HepG2 (cell line): ENCODE data around the gene IQSEC1. TPM values are rescaled to one million over a fixed set of nuclear protein-coding genes. Genes with fewer than 3 reads are reported as not detected.

Experiments used
- ATM ChIP-seq: fragments of 450-650 bp; IDR thresholded peaks from 2 replicates; pipeline ENCODE4 v1.7.1; 2017; ENCODE audit warnings: mild to moderate bottlenecking, borderline replicate concordance
- EEA1 ChIP-seq: sonication (generic); formaldehyde crosslinking; IDR thresholded peaks from 2 replicates; pipeline ENCODE4 v1.5.1; 2020; ENCODE audit warnings: mild to moderate bottlenecking, missing genetic modification reagents, borderline replicate concordance
- FOSL1 ChIP-seq: sonication (generic); formaldehyde crosslinking; IDR thresholded peaks from 2 replicates; pipeline ENCODE4 v1.9.0; 2021; ENCODE audit warnings: missing genetic modification reagents, borderline replicate concordance
- MATR3 ChIP-seq: sonication (generic); formaldehyde crosslinking; IDR thresholded peaks from 2 replicates; pipeline ENCODE4 v1.4.0; 2020; ENCODE audit warnings: missing genetic modification reagents
- MTF2 ChIP-seq: sonication (generic); formaldehyde crosslinking; IDR thresholded peaks from 2 replicates; pipeline ENCODE4 v1.5.0; 2020; ENCODE audit warnings: missing genetic modification reagents, borderline replicate concordance
- NPAS2 ChIP-seq: sonication (generic); formaldehyde crosslinking; IDR thresholded peaks from 2 replicates; pipeline ENCODE4 v1.8.0; 2022; ENCODE audit warnings: mild to moderate bottlenecking, missing genetic modification reagents, borderline replicate concordance
- PTBP1 ChIP-seq: fragments of 200-400 bp; formaldehyde crosslinking; IDR thresholded peaks from 2 replicates; pipeline ENCODE4 v1.6.1; 2018; ENCODE audit warnings: low read length, low read depth; ENCODE audit not compliant: poor library complexity, severe bottlenecking
- RARG ChIP-seq: sonication (generic); formaldehyde crosslinking; IDR thresholded peaks from 2 replicates; pipeline ENCODE4 v1.4.0; 2020; ENCODE audit warnings: low read depth, mild to moderate bottlenecking, missing genetic modification reagents
- RFX5 ChIP-seq: IDR thresholded peaks from 2 replicates; pipeline ENCODE4 v1.6.1; 2011; ENCODE audit warnings: low read depth, low read length, improper control_type of control experiment
- SIN3B ChIP-seq: fragments of 150-350 bp; IDR thresholded peaks from 2 replicates; pipeline ENCODE4 v1.6.1; 2014; ENCODE audit warnings: low read length
- SMAD9 ChIP-seq: sonication (generic); formaldehyde crosslinking; IDR thresholded peaks from 2 replicates; pipeline ENCODE4 v1.5.1; 2020; ENCODE audit warnings: mild to moderate bottlenecking, missing genetic modification reagents
- TCF7 ChIP-seq: sonication (generic); IDR thresholded peaks from 2 replicates; pipeline ENCODE4 v1.6.1; 2016; ENCODE audit warnings: antibody characterized with exemption, low read depth
- TRIM22 ChIP-seq: fragments of 450-650 bp; IDR thresholded peaks from 2 replicates; pipeline ENCODE4 v1.6.1; 2017
- ZFP36 ChIP-seq: fragments of 150-350 bp; IDR thresholded peaks from 2 replicates; pipeline ENCODE4 v1.6.1; 2018; ENCODE audit warnings: borderline replicate concordance, low read length, low read depth; ENCODE audit not compliant: partially characterized antibody
- ZFP90 ChIP-seq: sonication (generic); formaldehyde crosslinking; IDR thresholded peaks from 2 replicates; pipeline ENCODE4 v1.8.0; 2022; ENCODE audit warnings: missing genetic modification reagents, mild to moderate bottlenecking, inconsistent platforms, borderline replicate concordance
- ZNF274 ChIP-seq: sonication (generic); formaldehyde crosslinking; IDR thresholded peaks from 2 replicates; pipeline ENCODE4 v1.5.1; 2020; ENCODE audit warnings: mild to moderate bottlenecking, missing genetic modification reagents
- ZNF317 ChIP-seq: sonication (generic); formaldehyde crosslinking; IDR thresholded peaks from 2 replicates; pipeline ENCODE4 v1.5.0; 2020; ENCODE audit warnings: mild to moderate bottlenecking, missing genetic modification reagents
- polyA plus RNA-seq, 8 experiments: library from polyadenylated mRNA; depleted of rRNA in 3 of 8; stranded (reverse) in 7 of 8; unstranded in 1 of 8; fragments of >200 nt; fragmentation: Illumina TruSeq in 4 of 8; extraction: Trizol in 4 of 8; gene quantifications; 2 replicates each; pipeline versions ENCODE4 v1.2.1 to v1.2.3, GENCODE V29; 2011 to 2016; ENCODE audit warnings: low read depth in 4 of 8, missing spikeins in 1 of 8, mixed read lengths in 1 of 8; ENCODE audit not compliant: insufficient read depth in 1 of 8
- total RNA-seq, 5 experiments: library from RNA; depleted of rRNA; stranded (reverse); fragments of >200 nt; fragmentation: Illumina TruSeq; extraction: Trizol; gene quantifications; 2 replicates each; pipeline ENCODE4 v1.2.3, GENCODE V29; 2016; ENCODE audit warnings: low read depth in 1 of 5
- TF ChIP-seq, protein P1 (sequence below): sonication (generic); formaldehyde crosslinking; IDR thresholded peaks from 2 replicates; pipeline ENCODE4 v1.8.0; 2022; ENCODE audit warnings: mild to moderate bottlenecking, missing genetic modification reagents, borderline replicate concordance
- TF ChIP-seq, protein P2 (sequence below): sonication (generic); formaldehyde crosslinking; IDR thresholded peaks from 2 replicates; pipeline ENCODE4 v1.4.0; 2020; ENCODE audit warnings: missing genetic modification reagents
- TF ChIP-seq, protein P3 (sequence below), 2 experiments: sonication (generic) in 1 of 2; formaldehyde crosslinking in 1 of 2; IDR thresholded peaks; 2 replicates each; pipeline versions ENCODE4 v1.4.0 to v1.6.1; 2018 to 2020; ENCODE audit warnings: missing genetic modification reagents in 2 of 2, borderline replicate concordance in 1 of 2, low read depth in 1 of 2, mild to moderate bottlenecking in 1 of 2, missing biosample characterization in 1 of 2
- TF ChIP-seq, protein P4 (sequence below): sonication (generic); formaldehyde crosslinking; conservative IDR thresholded peaks from 2 replicates; pipeline ENCODE4 v1.5.0; 2020; ENCODE audit warnings: missing genetic modification reagents

The IQSEC1 gene
- total and polyA plus RNA-seq, 2 of the 13 experiments (the other 11 are each of a cell fraction or from before 2014, with no cell fraction given), result 17.4 to 20.2 TPM

DNA sequence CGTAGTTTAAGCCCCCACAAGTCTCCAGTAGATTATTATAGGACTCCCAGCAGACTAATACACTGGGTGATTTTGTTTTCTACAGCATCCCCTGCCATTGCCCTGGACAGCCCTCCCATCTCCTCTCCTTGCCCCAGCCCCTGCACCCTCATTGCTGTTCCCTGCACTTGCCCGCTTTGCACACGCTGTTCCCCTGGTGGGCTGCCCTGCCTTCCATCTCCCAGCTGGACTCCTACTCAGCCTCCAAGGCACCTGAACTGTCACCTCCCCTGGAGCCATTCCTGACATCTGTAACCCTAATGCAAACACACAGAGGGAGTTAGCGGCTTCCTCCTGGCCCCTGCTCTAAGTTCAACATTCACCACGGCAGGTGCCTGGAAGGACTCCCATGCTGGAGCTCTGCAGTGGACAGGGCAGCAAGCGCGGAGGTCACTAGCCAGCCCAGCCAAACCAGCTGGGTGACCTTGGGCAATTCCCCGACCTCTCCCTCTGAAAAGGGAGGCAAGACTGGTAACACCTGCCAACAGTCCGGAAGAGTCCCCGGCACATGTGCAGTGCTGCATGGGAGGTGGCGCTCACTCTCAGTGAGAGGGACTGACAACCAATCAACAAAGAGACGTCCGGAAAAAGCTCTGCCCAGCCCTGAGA is 38.8 kb upstream of the IQSEC1 start (continued):
- TF ChIP-seq, protein P1, sequence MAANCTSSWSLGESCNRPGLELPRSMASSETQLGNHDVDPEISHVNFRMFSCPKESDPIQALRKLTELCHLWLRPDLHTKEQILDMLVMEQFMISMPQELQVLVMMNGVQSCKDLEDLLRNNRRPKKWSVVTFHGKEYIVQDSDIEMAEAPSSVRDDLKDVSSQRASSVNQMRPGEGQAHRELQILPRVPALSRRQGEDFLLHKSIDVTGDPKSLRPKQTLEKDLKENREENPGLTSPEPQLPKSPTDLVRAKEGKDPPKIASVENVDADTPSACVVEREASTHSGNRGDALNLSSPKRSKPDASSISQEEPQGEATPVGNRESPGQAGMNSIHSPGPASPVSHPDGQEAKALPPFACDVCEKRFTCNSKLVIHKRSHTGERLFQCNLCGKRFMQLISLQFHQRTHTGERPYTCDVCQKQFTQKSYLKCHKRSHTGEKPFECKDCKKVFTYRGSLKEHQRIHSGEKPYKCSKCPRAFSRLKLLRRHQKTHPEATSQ (CRISPR knock-in tag), result no peak
- no peak for TF ChIP-seq TCF7
- no peak for TF ChIP-seq TRIM22
- no peak for TF ChIP-seq RARG (CRISPR knock-in tag)
- 0 out of 2 replicates have a peak, but pooled peaks have one; percentile 79 for TF ChIP-seq SMAD9
- TF ChIP-seq, protein P2, sequence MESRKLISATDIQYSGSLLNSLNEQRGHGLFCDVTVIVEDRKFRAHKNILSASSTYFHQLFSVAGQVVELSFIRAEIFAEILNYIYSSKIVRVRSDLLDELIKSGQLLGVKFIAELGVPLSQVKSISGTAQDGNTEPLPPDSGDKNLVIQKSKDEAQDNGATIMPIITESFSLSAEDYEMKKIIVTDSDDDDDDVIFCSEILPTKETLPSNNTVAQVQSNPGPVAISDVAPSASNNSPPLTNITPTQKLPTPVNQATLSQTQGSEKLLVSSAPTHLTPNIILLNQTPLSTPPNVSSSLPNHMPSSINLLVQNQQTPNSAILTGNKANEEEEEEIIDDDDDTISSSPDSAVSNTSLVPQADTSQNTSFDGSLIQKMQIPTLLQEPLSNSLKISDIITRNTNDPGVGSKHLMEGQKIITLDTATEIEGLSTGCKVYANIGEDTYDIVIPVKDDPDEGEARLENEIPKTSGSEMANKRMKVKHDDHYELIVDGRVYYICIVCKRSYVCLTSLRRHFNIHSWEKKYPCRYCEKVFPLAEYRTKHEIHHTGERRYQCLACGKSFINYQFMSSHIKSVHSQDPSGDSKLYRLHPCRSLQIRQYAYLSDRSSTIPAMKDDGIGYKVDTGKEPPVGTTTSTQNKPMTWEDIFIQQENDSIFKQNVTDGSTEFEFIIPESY (CRISPR knock-in tag), result 0 out of 2 replicates have a peak, but pooled peaks have one; percentile 66
- no peak for TF ChIP-seq ZFP36
- TF ChIP-seq MATR3 (CRISPR knock-in tag), result no peak
- 0 out of 2 replicates have a peak, but pooled peaks have one; percentile 10 for TF ChIP-seq ZNF317 (CRISPR knock-in tag)
- TF ChIP-seq EEA1 (CRISPR knock-in tag), result no peak
- no peak for TF ChIP-seq ZFP90 (CRISPR knock-in tag)
- TF ChIP-seq, protein P3, sequence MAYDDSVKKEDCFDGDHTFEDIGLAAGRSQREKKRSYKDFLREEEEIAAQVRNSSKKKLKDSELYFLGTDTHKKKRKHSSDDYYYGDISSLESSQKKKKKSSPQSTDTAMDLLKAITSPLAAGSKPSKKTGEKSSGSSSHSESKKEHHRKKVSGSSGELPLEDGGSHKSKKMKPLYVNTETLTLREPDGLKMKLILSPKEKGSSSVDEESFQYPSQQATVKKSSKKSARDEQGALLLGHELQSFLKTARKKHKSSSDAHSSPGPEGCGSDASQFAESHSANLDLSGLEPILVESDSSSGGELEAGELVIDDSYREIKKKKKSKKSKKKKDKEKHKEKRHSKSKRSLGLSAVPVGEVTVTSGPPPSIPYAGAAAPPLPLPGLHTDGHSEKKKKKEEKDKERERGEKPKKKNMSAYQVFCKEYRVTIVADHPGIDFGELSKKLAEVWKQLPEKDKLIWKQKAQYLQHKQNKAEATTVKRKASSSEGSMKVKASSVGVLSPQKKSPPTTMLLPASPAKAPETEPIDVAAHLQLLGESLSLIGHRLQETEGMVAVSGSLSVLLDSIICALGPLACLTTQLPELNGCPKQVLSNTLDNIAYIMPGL (CRISPR knock-in tag; IDR thresholded peaks at IDR 0.05; ENCODE audit: borderline replicate concordance in 1 of 2, low read depth in 1 of 2), result no peak
- peak; percentile 75; the same call in 1 of the 2 replicates for TF ChIP-seq ZNF274
- no peak for TF ChIP-seq MTF2 (CRISPR knock-in tag)
- no peak for TF ChIP-seq RFX5
- TF ChIP-seq, protein P4, sequence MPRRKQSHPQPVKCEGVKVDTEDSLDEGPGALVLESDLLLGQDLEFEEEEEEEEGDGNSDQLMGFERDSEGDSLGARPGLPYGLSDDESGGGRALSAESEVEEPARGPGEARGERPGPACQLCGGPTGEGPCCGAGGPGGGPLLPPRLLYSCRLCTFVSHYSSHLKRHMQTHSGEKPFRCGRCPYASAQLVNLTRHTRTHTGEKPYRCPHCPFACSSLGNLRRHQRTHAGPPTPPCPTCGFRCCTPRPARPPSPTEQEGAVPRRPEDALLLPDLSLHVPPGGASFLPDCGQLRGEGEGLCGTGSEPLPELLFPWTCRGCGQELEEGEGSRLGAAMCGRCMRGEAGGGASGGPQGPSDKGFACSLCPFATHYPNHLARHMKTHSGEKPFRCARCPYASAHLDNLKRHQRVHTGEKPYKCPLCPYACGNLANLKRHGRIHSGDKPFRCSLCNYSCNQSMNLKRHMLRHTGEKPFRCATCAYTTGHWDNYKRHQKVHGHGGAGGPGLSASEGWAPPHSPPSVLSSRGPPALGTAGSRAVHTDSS (CRISPR knock-in tag), result no peak
- no peak for TF ChIP-seq FOSL1
- no peak for TF ChIP-seq SIN3B
- TF ChIP-seq PTBP1, result no peak
- no peak for TF ChIP-seq ATM
- no peak for TF ChIP-seq NPAS2
